HG02798 (cell line): ENCODE results near the gene CCDC107.

Experiments
- ATAC-seq: cut with Tn5 transposase; IDR thresholded peaks from one replicate; pipeline ENCODE4 v1.9.1; 2021; ENCODE audit warnings: mild to moderate bottlenecking; ENCODE audit not compliant: unreplicated experiment, poor library complexity

CCDC107 gene

DNA sequence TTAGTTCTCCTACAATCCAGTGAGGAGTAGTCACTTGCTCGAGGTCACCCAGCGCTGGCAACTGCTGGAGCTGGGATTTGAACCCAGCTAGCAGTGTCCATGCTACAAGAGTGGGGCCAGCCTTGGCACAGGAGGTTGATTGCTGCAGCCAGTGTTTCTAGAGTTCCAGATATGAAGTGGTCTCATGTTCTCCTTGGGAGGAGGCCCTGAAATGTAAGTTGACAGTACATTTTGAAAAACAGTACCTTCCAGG is 802 bp downstream of the CCDC107 start:
- ATAC-seq = no peak

DNA sequence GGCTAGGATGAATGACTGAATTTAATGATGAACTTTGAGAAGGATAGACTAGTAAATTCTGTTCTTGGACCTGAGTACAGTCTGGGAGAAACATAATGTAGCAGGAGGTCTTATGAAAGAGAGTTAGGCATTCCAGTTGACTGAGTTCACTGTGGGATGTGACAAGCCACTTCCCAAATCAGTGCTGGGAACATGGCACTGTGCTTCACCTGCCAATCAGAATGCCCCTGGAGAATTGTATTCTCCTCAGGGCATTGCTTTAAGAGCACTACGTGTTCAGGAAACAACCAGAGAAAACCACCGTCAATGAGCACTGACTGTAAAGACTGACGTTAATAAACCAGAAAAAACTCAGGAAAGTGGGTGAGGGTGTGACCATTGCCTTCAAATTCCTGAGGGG is 1.2 kb downstream of the CCDC107 start:
- ATAC-seq = no peak

GRCh38 chr9:35660966-35661415 is 2.9 kb downstream of the CCDC107 start:
- no peak for ATAC-seq

GRCh38 chr9:35661756-35662350 is 3.8 kb downstream of the CCDC107 start:
- ATAC-seq = no peak

GRCh38 chr9:35662437-35662836 is 4.3 kb downstream of the CCDC107 start:
- ATAC-seq = no peak

- ATAC-seq = peak; percentile 79
Observed at GRCh38 chr9:35664531-35665470, 6.7 kb downstream of the CCDC107 start, which contains the start of gene ARHGEF39. TSS of gene ARHGEF39 (minus strand) at chr9:35665195. CDS start at chr9:35665169, 26 bp downstream.

DNA sequence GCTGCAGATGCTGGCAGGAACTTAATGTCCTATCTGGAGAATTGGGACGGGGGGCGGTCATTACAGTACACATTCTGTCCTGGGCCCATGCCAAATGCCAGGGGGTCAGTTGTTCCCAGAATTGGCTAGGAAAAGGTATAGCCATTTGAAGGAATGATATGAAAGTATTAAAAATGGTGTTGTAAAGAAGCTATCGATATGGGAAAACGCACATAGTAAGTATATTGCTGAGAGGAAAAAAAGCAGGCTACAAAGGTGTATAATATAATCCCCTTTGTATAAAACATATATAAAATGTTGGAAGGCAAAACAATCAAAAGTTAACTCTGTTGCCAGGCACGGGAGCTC is 7.4 kb downstream of the CCDC107 start:
- ATAC-seq = no peak

- no peak for ATAC-seq
Observed at GRCh38 chr9:35666045-35666444, 8.0 kb downstream of the CCDC107 start.

DNA sequence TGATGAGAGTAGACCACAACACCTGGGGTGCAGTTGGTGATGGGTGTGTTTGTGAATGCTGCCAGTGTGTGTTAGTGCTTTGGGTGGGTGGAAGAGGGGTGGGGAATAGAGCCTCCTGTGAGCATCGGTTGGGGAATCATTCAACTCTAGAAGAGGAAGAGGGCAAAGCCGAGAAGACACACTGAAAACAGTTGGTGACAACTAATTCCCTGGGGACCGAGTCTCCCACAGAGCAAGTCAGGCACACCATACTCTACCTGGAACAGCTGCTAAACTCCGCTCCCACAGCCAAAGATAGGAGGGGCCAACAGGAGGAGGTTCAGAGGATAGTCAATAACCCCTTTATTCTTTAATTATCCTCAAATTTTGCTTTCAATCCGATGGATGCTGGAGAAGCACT is 8.5 kb downstream of the CCDC107 start:
- ATAC-seq = no peak

DNA sequence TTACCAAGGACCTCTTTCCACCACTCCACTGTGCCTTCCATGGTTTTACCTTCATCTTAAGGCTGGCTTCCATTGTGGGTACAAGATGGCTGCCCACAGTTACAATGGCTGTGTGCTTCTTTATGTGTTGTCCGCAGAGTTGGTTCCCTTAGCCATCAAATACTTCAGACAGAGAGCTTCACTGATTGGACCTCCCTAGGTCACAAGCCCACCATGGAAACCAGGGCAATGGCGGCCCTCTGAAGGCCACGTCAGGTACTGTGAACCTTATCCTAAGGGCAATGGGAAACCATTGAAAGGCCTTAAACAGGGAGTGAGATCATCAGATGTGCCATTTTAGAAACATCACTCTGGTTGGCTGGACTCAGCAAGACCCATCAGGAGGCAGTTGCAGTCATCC is 9.8 kb downstream of the CCDC107 start:
- ATAC-seq = no peak

- ATAC-seq = no peak
Observed at GRCh38 chr9:35669331-35670145, 11.4 kb downstream of the CCDC107 start.

DNA sequence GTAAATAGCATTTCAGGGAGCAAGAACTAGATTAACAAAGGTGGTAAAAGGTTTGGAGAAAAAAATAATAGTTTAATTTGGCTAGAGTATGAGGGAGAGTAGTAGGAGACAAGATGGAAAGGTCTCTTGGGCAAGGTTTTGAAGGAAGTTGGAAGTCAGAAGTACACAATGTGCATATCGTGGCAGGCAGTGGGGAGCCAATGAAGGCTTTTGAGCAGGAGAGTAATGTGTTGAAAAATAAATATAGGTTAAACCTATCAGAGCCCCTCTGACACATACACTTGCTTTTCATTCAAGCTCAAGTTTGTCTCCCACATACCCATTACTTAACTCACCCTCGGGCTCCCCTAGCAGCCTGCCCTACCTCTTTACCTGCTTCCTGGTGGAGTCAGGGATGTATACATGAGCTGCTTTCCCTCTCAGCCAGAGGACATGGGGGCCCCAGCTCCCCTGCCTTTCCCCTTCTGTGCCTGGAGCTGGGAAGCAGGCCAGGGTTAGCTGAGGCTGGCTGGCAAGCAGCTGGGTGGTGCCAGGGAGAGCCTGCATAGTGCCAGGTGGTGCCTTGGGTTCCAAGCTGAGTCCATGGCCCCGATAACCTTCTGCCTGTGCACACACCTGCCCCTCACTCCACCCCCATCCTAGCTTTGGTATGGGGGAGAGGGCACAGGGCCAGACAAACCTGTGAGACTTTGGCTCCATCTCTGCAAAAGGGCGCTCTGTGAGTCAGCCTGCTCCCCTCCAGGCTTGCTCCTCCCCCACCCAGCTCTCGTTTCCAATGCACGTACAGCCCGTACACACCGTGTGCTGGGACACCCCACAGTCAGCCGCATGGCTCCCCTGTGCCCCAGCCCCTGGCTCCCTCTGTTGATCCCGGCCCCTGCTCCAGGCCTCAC is 15.3 kb downstream of the CCDC107 start, which contains the start of gene CA9:
Gene CA9, plus strand, starts transcription at position 797 of the 893 bp plus-strand sequence. Its CDS starts 32 bp downstream, at position 829.
- ATAC-seq = no peak

GRCh38 chr9:35674025-35674361 is 15.9 kb downstream of the CCDC107 start:
- ATAC-seq = no peak

- ATAC-seq = no peak
Observed at GRCh38 chr9:35675204-35675603, 17.1 kb downstream of the CCDC107 start.

DNA sequence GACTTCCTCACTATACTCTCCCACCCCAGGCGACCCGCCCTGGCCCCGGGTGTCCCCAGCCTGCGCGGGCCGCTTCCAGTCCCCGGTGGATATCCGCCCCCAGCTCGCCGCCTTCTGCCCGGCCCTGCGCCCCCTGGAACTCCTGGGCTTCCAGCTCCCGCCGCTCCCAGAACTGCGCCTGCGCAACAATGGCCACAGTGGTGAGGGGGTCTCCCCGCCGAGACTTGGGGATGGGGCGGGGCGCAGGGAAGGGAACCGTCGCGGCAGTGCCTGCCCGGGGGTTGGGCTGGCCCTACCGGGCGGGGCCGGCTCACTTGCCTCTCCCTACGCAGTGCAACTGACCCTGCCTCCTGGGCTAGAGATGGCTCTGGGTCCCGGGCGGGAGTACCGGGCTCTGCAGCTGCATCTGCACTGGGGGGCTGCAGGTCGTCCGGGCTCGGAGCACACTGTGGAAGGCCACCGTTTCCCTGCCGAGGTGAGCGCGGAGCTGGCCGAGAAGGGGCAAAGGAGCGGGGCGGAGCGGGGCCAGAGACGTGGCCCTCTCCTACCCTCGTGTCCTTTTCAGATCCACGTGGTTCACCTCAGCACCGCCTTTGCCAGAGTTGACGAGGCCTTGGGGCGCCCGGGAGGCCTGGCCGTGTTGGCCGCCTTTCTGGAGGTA is 17.8 kb downstream of the CCDC107 start:
- ATAC-seq = no peak

DNA sequence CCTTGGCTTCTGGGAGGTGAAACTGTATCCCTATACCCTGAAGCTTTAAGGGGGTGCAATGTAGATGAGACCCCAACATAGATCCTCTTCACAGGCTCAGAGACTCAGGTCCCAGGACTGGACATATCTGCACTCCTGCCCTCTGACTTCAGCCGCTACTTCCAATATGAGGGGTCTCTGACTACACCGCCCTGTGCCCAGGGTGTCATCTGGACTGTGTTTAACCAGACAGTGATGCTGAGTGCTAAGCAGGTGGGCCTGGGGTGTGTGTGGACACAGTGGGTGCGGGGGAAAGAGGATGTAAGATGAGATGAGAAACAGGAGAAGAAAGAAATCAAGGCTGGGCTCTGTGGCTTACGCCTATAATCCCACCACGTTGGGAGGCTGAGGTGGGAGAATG is 21.0 kb downstream of the CCDC107 start:
- no peak for ATAC-seq

- no peak for ATAC-seq
Observed at GRCh38 chr9:35679766-35680330, 21.8 kb downstream of the CCDC107 start.

- peak; percentile 72 for ATAC-seq
Observed at GRCh38 chr9:35680331-35681105, 22.4 kb downstream of the CCDC107 start.
